ENCODE data around the gene RDH16. TPM values are rescaled to one million over a fixed set of nuclear protein-coding genes. Genes with fewer than 3 reads are reported as not detected.
"Not testable (repeated sequence)": the region's sequence is repeated elsewhere in the genome, so short reads cannot be mapped to it uniquely, and the experiment has no call there.

Gene RDH16
- total RNA-seq, 4 donors from 2014 or later: 0.22 to 1.3 TPM; not detected in 2

- DNase-seq: no peak
- H3K9me3 ChIP-seq: no peaks in the 10 kb centered on the region
- no peak overlapping the region for H3K27ac ChIP-seq
- no peaks in the 10 kb centered on the region for H3K27me3 ChIP-seq
- no peaks in the 10 kb centered on the region for H3K36me3 ChIP-seq
- no peak overlapping the region for H3K4me3 ChIP-seq (replicated peaks in 1 of 3)
- WGBS, 2 donors: 86 to 100% methylated on average over 1 of the region's 1 CpG
- no peaks in the 10 kb centered on the region for H3K4me1 ChIP-seq
- intact Hi-C loops (cut with DNase I): no loop called here
- TF ChIP-seq POLR2A (IDR thresholded peaks at IDR 0.05) (no peak), CTCF (IDR thresholded peaks at IDR 0.05) (no peak)
Measured at GRCh38 chr12:56916996-56917333, 40.4 kb downstream of the RDH16 start.

GRCh38 chr12:56916296-56916995 is 41.0 kb downstream of the RDH16 start:
- Histone ChIP-seq H3K4me3 (replicated peaks in 1 of 3) (no peak overlapping the region), H3K36me3 (no peaks in the 10 kb centered on the region), H3K27ac (no peak overlapping the region), H3K9me3 (no peaks in the 10 kb centered on the region), H3K4me1 (no peaks in the 10 kb centered on the region), H3K27me3 (no peaks in the 10 kb centered on the region)
- 91 to 93% methylated on average over 4 of the region's 4 CpGs for WGBS, 2 donors
- intact Hi-C loops (cut with DNase I): no loop called here
- DNase-seq: no peak
- TF ChIP-seq POLR2A (IDR thresholded peaks at IDR 0.05) (no peak), CTCF (IDR thresholded peaks at IDR 0.05) (no peak)

- Histone ChIP-seq H3K4me3 (replicated peaks in 1 of 3) (no peak overlapping the region), H3K9me3 (no peaks in the 10 kb centered on the region), H3K36me3 (no peaks in the 10 kb centered on the region), H3K27me3 (no peaks in the 10 kb centered on the region), H3K4me1 (no peaks in the 10 kb centered on the region), H3K27ac (no peak overlapping the region)
- intact Hi-C loops (cut with DNase I): no loop called here
- no peak for DNase-seq
- 89 to 93% methylated on average over 3 of the region's 3 CpGs for WGBS, 2 donors
- TF ChIP-seq POLR2A (IDR thresholded peaks at IDR 0.05): no peak
- no peak for TF ChIP-seq CTCF (IDR thresholded peaks at IDR 0.05)
Measured at GRCh38 chr12:56914724-56915123, 42.7 kb downstream of the RDH16 start.

GRCh38 chr12:56914256-56914655 is 43.2 kb downstream of the RDH16 start:
- no peak for TF ChIP-seq CTCF (IDR thresholded peaks at IDR 0.05)
- no peak for TF ChIP-seq POLR2A (IDR thresholded peaks at IDR 0.05)
- Histone ChIP-seq H3K36me3 (no peaks in the 10 kb centered on the region), H3K4me3 (replicated peaks in 1 of 3) (no peak overlapping the region), H3K27ac (no peak overlapping the region), H3K4me1 (no peaks in the 10 kb centered on the region), H3K27me3 (no peaks in the 10 kb centered on the region), H3K9me3 (no peaks in the 10 kb centered on the region)
- intact Hi-C loops (cut with DNase I): no loop called here
- DNase-seq: no peak

GRCh38 chr12:56909403-56909802 is 48.0 kb downstream of the RDH16 start:
- H3K9me3 ChIP-seq; H3K36me3 ChIP-seq; intact Hi-C loops (cut with DNase I); H3K4me1 ChIP-seq; H3K27me3 ChIP-seq; H3K27ac ChIP-seq; DNase-seq; H3K4me3 ChIP-seq (replicated peaks in 1 of 3): not testable (repeated sequence)
- 65 to 92% methylated on average over 2 of the region's 2 CpGs for WGBS, 2 donors

- 65 to 100% methylated on average over 1 to 3 of the region's 5 CpGs for WGBS, 2 donors
- no peak for DNase-seq
Measured at GRCh38 chr12:56908136-56908535, 49.3 kb downstream of the RDH16 start.

More at GRCh38 chr12:56908136-56908535, 49.3 kb downstream of the RDH16 start:
- H3K4me1 ChIP-seq: no peaks in the 10 kb centered on the region
- no peak overlapping the region for H3K4me3 ChIP-seq (replicated peaks in 1 of 3)
- no peaks in the 10 kb centered on the region for H3K27me3 ChIP-seq
- no peaks in the 10 kb centered on the region for H3K9me3 ChIP-seq
- TF ChIP-seq POLR2A (IDR thresholded peaks at IDR 0.05) (no peak), CTCF (IDR thresholded peaks at IDR 0.05) (no peak)
- no peaks in the 10 kb centered on the region for H3K36me3 ChIP-seq
- H3K27ac ChIP-seq: no peak overlapping the region
- intact Hi-C loops (cut with DNase I): no loop called here
